ENCODE measurements around the gene ZNF592.

ZNF592 gene

DNA sequence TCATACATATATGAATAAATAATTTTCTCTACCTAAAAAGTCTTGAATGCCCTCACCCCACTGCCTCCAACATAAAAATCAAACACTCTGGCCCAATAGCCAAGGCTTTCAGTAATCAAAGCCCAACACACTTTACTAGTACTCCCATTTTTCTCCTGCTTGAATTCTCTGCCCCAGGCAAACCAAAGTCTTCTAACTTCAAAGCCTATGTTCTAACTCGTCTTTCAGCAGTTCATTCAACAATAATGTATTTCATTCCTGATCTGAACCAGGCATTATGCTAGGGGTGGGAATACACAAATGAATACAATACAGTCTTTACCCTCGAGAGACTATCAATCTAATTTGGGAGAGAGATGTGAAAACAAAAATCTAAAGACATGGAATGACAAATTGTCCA is 11.4 kb upstream of the ZNF592 start:
- no peak for DNase-seq (ENCODE audit: low read depth in 1 of 2, low spot score in 1 of 2)
- Histone ChIP-seq H3K27me3 (ENCODE audit: insufficient read depth, poor library complexity, severe bottlenecking) (no peaks in the 10 kb centered on the region), H3K4me3 (replicated peaks; ENCODE audit: insufficient read depth, low read length) (no peak overlapping the region), H3K27ac (replicated peaks) (no peak overlapping the region)
- no peak for TF ChIP-seq SPI1 (IDR thresholded peaks at IDR 0.05; ENCODE audit: borderline replicate concordance, low read depth)
- TF ChIP-seq REST (IDR thresholded peaks at IDR 0.05; ENCODE audit: insufficient replicate concordance, low read depth) = no peak
- TF ChIP-seq POLR2AphosphoS5 (IDR thresholded peaks at IDR 0.05; ENCODE audit: low read depth) = no peak
- no peak for TF ChIP-seq GABPA (IDR thresholded peaks at IDR 0.05; ENCODE audit: low read depth)
- TF ChIP-seq, protein P1, sequence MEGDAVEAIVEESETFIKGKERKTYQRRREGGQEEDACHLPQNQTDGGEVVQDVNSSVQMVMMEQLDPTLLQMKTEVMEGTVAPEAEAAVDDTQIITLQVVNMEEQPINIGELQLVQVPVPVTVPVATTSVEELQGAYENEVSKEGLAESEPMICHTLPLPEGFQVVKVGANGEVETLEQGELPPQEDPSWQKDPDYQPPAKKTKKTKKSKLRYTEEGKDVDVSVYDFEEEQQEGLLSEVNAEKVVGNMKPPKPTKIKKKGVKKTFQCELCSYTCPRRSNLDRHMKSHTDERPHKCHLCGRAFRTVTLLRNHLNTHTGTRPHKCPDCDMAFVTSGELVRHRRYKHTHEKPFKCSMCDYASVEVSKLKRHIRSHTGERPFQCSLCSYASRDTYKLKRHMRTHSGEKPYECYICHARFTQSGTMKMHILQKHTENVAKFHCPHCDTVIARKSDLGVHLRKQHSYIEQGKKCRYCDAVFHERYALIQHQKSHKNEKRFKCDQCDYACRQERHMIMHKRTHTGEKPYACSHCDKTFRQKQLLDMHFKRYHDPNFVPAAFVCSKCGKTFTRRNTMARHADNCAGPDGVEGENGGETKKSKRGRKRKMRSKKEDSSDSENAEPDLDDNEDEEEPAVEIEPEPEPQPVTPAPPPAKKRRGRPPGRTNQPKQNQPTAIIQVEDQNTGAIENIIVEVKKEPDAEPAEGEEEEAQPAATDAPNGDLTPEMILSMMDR (IDR thresholded peaks at IDR 0.05; ENCODE audit: insufficient read depth, low read length) = no peak

DNA sequence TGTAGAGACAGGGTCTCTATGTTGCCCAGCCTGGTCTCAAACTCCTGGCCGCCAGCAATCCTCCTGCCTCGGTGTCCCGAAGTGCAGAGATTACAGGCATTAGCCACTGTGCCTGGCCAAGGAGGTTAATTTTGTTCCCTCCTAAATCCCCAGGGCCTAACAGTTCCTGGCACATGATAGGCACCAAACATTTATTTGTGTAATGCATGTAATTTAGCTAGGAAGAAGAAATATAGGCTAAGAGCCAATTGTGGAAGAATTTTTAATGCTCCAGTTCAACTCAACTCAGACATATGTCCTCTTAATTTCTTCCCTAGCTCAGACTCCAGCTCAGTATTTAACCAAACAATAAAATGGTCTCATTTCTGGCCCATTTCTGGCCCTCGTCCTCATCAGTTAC is 7.7 kb upstream of the ZNF592 start:
- Histone ChIP-seq H3K27me3 (ENCODE audit: insufficient read depth, poor library complexity, severe bottlenecking) (no peaks in the 10 kb centered on the region), H3K27ac (replicated peaks) (no peak overlapping the region), H3K4me3 (replicated peaks; ENCODE audit: insufficient read depth, low read length) (no peak overlapping the region)
- DNase-seq (ENCODE audit: low read depth in 1 of 2, low spot score in 1 of 2) = no peak
- TF ChIP-seq SPI1 (IDR thresholded peaks at IDR 0.05; ENCODE audit: borderline replicate concordance, low read depth) (no peak), REST (IDR thresholded peaks at IDR 0.05; ENCODE audit: insufficient replicate concordance, low read depth) (no peak), POLR2AphosphoS5 (IDR thresholded peaks at IDR 0.05; ENCODE audit: low read depth) (no peak), GABPA (IDR thresholded peaks at IDR 0.05; ENCODE audit: low read depth) (no peak)
- TF ChIP-seq, protein P1 (IDR thresholded peaks at IDR 0.05; ENCODE audit: insufficient read depth, low read length) = no peak

- DNase-seq (ENCODE audit: low read depth in 1 of 2, low spot score in 1 of 2) = no peak
- TF ChIP-seq POLR2AphosphoS5 (IDR thresholded peaks at IDR 0.05; ENCODE audit: low read depth) (no peak), SPI1 (IDR thresholded peaks at IDR 0.05; ENCODE audit: borderline replicate concordance, low read depth) (no peak), REST (IDR thresholded peaks at IDR 0.05; ENCODE audit: insufficient replicate concordance, low read depth) (no peak)
- TF ChIP-seq, protein P1 (IDR thresholded peaks at IDR 0.05; ENCODE audit: insufficient read depth, low read length) = no peak
- Histone ChIP-seq H3K27me3 (ENCODE audit: insufficient read depth, poor library complexity, severe bottlenecking) (no peaks in the 10 kb centered on the region), H3K4me3 (replicated peaks; ENCODE audit: insufficient read depth, low read length) (no peak overlapping the region), H3K27ac (replicated peaks) (no peak overlapping the region)
Observed at GRCh38 chr15:84741121-84741520, 7.3 kb upstream of the ZNF592 start.

All from HL-60 (cell line).